ENCODE measurements around the gene AHNAK.

AHNAK gene

DNA sequence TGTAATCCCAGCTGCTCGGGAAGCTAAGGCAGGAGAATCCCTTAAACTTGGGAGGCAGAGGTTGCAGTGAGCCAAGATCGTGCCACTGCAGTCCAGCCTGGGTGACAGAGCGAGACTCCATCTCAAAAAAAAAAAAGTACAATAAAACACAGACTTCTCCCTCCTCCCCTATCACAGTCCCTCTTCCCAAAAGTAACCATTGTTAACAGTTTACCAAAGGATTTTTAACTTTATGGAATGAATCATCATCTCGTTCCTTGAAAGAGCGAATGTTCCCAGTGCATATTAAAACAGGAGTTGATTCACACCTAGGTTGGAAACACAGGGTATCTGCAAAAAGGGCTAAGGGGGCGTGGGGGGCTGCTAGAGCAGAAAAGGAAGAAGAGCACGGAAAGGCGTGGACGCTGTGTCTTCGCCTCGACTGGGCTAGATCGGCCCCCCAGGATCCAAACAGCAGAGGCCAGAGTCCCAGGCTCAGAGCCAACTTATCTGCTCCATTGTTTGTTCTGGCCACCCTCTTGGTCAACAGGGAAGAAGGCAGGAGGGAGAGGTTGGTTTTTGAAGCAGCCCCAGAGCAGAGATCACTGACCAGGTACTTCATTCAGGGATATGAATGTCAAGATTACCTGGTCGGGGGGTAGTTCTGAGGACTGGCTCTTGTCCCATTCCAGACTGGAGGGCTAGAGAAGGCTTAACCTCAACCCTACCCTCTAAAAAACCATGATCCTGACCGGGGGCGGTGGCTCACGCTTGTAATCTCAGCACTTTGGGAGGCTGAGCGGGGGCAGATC, 2.1 kb upstream of the AHNAK start:
- no peak for DNase-seq

DNA sequence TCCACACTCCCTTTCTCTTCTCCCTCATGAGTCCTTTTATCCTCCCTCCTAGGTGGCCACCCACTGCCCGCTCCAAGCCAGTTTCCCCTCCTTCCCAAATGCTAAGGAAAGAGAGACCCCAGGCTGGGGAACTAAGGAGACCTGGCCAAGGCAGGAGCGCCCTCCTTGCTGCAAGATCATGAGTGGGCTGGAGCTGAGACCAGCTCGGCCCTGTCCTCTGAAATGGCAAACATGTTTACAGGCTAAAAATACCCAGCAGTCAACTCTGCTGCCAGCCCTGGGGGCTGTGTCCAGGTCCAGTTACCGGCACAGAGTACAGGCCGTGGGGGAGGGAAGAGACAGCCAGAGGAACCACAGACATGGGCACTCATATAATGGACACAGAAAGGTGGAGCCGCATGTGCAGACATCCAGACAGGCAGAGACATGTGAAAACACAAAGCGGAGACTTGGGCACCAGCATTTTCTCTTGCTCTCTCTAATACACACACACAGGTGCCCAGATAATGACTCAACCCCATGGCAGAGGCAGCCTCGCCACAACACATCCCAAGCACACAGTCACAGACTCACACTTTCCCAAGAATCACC, 1.2 kb upstream of the AHNAK start:
- no peak for DNase-seq

DNA sequence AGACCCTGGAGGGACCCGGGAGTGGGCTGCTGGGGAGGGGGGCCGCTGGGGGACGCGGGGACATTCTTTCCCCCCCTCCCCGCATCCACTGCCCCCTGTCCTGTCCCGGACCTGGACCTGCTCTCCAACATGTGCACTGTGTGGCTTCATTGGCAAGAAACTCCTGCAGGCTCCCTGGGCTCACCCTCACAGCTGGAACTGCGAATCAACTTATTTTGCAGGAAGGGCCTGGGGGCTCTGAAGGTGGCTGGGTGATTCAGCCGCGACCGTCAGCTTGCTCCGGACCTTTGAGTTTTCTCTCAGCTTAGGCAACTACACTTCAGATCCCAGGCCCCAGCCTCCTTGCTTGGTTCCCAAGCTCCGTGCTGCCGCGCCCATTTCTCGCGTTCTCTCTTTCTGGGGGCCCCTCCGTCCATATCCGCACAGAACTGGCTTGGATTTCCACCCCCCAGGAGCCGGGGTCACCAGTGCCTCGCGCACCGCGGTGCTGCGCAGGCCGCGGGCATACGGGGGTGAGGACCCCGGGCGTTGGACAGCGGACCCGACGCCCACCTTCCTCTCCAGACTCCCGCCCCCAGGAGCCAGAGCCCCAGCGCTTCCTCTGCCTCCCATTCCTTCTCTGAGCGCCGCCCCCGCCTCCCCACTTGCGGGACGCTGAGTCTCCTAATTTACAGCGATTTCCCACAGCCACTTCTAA, 471 bp upstream of the AHNAK start:
- DNase-seq: no peak

DNA sequence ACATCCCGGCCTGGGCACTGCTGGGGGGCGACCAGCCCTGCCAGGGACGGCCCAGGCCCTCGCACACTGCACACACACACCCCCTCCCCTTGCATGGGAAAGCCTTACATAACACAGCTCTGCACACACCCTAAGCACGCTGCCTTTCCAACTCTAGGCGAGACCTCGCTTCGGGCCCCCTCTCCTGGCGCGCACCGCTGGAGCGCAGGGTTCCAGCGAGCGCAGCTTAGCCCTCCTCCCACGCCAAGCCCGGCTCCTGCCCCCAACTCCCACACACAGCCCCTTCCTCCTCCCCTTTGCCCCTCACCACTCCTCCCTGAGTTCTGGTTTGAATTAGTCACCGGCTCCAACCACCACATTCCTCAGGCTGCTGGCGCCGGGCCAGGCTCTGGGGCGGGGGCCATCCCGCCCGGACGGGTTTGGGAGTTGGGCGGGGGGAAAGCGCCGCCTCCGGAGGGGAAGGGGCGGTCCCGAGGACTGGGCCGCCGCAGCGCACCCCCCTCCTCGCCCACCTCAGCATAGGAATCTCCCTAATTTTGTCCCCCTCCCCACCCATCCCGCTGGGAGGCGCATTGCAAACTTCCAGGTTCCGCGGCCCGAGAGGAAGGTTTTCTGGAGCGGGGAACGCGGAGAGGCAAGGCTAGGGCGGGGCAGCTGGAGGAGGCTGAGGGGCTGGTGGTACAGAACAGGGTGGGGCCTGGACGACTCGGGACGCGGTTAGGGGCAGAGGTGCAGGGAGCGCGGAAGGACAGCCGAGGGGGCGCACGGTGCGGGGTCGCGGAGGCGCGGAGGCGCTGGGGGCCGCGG, 966 bp downstream of the AHNAK start:
- DNase-seq: peak; percentile 38

DNA sequence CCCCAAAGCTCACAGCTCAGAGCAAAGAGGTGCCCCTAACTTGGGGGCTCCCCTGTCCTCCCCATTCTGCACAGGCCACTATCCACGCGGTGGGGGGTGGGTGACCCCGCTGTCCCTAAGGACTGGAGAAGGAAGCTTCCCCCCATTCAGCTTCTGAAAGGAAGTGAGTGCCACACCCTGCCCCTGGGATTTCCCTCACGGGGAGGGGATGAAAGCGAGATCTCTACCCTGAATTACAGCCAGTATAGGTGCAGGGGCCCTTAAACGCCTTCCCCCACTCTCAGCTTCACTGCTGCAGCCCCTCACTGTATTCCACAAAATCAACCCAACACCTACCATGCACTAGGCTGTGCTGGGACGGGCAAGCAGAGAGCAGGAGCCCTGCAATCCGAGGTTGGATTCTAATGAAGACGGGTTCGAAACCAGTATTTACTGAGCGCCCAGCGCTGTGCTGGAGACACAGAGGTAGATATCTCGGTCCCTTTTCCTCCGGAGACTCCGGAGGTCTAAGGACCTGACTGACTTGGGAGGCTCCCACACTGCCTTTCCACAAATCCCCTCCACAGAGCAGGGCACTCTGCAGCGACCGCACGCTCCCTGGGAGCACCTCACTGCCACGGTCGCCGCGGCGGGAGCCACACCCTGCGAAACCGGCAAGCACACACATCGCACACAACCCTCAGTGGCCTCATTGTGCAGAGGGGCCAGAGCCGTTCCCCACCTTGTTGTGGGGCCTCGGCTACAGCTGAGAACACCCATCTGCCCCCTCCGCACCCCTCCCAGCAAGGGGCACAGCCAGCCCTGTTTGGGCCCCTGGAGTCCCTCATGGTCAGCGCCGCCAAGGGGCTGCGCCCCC, 1.8 kb downstream of the AHNAK start:
- no peak for DNase-seq

DNA sequence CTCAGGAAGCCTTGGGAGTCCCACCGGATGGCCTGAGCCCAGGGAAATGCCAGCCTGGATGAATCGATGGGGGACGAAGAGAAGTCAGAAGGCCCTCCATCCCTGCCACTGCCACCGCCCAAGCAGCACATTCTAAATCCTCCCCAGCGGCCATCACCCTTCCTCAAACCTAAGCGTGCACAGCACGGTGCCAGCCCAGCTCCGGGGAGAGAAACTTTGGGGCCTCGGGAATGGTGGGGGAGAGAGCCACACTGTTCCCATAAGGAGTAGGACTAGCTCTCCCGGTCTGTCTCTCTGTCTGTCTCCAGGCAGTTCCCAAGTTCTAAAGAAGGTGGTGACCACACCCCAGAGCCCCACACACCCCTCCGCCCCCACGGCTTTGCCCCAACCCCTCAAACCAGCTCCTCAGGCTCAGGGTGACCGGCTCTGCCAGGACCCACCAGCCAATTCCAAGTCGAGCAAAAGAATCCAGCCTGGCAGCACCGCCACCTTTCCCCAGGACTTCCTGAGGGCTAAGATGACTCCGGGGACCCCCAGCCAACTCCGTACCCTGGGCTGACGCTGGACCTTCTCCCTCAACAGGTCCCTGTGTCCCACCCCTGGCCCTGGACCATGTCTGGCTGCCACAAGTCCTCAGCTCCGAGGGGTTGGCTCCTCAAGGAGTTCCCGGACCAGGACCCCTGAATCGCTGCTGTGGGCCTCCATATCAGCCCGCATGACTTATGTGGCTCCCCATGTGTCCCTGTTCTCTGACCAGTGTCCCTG, 2.7 kb downstream of the AHNAK start:
- DNase-seq: no peak

DNA sequence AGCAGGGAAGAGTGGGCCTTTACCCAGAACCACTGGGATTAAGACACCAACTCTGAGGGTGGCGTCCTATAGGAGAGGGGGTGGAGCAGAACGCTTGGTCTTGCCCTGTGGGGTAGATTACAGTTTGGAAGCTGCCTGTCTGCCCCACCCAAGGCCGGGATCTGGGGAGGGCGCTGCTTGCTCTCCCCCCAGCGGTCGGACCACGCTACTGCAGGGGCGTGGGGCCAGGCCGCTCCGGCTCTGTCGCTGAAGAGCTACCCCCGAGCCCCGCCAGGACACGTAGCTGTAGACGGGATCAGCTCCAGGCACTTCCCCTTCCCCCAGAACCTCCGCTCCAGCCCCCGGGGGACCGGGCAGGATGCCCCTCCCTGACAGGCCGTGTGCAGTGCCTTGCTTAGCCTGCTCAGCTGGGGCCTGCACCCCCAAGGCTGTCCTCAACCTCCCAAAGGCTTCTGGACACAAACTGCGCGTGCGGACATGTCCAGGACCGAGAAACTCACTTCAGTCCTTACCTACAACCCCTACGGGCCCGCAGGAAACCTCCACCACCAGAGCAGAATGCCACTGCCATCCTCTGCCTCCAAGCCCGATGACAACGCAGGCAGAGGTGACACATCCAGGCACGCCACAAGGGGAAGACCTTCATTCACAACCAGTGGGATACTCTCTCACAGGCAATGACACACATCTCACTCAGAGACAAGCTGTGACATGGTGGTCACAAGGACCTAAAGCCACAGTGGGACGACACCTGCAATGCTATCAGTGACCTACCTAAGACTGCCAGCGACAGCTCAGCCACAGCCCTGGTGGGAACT, 3.6 kb downstream of the AHNAK start:
- DNase-seq: no peak

DNA sequence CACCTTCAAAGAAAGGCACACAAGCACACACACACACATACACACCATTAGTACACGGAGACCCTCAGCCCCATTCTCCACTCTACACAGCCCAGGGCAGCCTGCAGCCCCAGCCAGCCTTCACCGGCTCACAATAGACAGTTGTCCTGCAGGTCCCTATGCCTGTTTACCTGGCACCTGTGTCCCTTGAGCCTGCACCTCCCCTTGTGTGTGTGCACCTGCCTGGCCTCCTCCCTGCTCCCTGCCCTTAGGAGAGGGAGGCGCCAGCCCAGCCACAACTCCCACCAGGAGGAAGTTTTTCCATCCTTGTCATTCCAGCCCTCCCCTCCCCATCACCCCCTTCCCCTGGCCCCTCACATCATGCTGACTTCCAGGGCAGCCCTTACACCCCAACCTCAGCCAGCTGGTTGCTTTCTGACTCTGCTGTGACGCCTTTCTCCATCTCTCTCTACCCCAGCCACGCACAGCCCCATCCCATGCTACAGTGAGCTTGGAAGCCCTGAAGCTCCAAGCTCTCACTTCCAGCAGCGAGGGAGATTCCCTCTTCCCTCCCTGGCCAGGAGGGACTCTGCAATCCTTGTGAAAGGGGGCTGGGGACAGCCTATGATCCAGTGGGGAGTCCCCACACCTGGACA, 4.4 kb downstream of the AHNAK start:
- no peak for DNase-seq

DNA sequence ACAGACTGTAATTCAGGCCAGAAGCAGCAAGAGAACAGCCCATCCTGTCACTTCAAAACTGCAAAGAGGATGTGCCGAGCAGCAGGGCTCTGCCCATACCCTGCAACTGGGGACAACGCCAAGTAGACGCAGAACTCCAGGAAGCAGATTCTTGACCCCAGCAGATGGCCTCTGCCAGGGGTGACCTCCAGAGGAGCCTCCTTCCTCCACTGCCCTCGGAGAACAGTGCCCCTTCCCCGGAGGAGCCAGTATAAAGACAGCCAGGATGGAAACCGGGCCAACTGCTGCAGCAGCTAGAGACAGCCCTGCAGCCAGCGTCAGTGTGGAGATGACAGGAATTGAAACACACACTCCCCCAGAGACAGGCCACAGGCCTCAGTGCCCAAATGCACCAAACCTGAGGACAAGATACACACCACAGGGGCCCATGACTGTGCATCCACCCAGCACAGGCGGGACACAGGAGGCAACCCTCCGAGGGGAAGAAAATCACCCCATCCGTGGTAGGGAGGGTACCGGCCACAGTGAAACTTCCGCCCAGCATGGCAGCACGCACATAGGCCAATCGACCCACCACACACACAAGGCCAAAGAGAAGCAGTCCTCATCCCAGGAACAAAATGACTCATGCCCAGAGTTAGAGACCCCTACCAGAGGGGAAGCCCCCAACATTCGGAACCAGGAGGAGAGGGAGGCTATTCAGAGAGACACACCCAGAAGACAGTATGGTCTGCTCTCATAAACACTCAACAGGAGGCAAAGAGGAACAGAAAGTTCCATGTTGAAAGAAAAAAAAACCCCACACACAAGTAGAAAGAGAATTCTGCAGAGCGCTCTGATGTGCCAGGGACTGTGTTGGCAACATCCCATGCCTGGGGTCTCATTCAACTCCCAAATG, 5.6 kb downstream of the AHNAK start:
- no peak for DNase-seq

DNA sequence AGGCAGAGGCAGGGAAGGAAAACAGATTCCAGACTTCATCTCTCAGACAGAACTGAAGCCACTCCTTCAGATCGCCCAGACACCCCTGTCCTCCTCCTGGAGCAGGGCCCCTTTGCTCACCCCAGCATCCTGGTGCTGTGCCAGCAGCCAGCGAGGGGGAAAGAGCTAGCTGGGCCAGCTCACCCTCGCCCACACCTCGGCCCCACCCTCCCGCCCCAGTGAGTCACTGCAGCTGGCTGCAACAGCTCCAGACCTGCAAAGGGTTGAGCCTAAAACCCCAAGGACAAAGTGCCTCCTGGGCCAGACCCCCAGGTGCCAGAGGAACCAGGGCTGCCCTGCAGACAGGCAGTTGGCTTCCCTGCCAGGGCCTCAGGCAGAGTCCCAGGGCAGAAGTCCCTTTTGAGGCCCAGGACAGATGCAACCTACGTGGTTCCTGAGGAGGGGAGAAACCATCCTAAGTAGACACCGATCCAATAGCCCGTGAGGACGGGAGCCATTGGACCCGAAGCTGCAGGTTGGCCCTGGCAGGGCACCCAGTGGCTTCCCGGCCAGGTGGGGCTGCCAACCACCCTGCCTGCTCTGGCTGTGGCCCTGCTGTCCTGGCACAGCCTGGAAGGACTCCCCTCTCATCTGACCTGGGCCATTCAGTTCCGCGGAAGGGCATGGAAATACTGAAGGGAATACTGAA, 7.2 kb downstream of the AHNAK start:
- no peak for DNase-seq

DNA sequence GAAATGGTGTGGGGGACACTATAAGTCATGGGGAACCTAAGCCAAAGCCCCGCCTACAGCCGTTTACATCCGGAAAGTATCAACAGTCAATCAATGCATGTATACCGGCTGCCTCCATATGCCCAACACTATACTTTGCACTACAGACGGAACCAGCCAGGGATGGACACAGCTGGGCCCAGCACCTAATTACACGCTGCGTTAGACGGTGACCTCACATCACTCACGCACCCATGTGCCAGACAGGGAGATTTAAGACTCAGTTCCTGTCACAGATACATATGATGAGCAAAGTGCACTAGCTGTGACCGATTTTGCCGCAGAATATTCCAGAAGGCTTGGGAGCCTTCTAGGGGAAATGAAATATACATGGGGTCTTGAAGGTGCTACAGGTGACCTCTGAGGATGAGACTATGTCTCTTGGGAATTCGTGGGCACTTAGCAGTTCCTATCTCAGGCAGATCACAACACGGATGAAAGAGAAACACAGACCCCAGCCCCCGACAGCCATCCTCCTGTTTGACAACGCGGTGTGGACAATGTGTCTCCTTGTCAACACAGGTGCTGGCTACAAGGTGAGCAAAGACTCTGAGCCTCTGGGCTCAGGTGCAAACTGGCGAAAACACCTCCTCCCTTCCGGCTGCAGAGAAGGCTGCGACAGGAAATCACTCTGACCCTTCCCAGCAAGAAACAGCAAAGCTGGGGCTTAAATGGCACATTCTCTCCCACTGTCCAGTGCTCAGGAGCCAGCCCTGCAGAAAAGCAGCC, 8.0 kb downstream of the AHNAK start:
- DNase-seq: no peak

DNA sequence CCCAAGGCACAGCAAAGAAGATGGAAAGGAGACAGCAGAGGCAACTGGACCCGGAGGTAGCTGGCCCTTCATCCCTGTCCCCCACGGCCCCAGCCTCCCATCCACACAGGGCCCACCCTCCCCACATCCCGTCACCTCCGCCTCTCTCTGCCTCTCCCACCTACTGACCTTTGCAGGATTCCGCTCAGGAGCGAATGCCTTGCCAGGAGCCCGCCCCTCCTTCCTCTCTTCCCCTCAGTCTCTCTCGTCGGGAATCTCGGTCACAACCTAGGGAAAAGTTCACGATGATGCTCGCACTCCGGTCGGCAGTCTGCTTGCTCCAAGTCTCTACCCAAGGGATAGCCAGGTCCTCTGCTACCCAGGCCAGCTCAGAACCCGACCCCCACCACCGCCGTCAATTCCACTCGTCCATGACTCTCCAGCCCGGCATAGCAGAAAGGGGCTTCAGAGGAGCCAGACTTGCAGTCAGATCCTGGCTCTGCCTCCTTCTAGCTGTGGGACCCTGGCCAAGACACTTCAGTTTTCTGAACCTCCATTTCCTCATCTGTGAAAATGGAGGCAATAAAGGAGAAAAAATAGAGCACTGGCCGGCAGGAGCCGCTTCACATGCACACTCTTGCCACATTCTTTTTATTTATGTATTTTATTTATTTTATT, 10.2 kb downstream of the AHNAK start:
- no peak for DNase-seq

DNA sequence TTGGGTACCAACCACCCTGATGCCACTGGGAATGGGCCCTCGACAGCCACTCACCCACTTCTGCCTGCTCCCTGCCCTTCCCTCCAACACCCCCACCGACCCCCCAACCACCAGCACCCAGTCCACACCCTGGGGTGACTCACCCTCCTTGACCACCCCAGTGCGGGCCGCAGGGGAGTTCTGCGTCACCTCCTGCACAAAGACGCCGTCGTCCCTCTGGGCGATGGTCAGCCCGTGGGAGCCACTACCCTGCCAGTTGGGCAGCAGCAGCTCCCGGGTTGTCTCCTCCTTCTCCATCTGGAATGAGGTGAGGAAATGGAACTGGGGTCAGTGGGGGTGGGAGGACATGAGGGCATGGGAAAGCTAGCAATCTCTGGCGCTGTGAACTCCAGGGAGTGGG, 10.8 kb downstream of the AHNAK start:
- no peak for DNase-seq

DNA sequence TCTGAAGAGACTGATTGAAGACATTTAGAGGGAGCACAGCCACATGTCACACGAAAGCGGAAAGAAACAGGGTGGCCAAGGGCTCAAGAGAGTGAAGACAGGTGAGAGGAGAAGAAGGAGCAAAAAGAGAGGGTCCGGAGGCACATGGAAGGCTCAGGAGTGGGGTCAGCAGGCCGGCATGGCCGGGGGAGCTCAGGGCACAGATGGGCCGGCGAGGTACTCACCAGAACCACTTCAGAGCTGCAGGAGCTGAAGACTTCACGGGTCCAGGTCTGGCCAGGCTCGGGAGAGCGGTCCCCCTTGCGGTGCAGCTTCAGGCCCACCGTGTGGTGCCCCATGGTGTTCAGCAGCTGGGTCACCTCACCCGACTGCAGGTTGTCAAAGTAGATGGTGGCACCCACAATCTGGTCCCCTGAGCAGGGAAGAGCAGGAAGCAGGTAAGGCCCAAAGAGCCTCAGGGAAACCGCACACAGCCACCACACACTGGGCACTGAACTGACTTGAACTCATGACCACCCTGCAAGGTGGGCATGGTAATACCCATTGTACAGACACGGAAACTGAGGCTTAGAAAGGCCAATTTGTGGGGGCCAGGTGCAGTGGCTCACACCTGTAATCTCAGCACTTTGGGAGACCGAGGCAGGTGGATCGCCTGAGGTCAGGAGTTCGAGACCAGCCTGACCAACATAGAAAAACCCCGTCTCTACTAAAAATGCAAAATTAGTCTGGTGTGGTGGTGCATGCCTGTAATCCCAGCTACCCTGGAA, 11.6 kb downstream of the AHNAK start:
- no peak for DNase-seq

DNA sequence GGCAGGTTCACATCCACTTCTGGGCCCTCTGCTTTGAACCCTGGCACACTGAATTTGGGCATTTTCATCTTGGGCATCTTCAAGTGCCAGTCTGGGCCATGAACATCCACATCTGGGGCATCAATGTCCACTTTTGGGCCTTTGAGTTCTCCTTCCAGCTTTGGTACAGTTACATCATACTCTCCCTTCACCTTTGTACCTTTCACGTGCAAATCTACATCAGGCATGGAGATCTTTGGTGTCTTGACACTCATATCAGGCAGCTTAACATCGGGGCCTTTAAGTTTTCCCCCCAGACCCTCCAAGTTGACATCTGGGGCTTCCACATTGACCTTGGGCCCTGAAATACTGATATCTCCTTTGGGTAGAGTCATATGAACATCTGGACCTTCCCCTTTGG, 14.5 kb downstream of the AHNAK start:
- no peak for DNase-seq

DNA sequence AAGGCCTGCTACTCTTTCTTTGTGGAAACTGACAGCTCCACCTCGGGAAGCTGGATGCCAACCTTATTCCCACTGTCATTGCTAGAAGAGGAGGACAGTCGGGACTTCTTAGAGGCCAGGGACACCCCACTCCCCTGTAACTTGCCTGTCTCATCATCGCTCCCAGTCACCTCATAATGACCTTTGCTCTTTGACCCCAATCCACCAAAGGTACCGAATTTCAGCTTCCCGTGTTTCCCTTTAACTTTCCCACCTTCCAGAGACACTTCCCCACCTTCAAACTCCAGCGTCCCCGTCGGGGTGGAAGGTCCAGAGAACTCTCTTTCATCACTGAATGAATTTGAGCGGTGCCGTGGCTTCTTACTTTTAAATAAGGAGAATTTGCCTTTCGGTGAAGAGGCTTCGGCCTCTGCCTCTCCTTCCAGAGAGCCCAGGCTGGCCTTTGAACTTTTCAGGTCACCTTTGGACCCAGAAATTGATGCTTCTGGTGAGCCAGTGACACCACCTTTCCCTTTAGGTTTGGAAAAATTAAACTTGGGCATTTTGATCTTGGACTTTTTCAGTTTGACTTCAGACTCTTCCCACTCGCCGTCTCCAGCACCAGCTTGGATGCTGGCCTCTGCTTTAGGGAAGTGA, 29.8 kb downstream of the AHNAK start:
- no peak for DNase-seq

Data from cortex of kidney (tissue), 1 donor.